ENCODE data around the gene RHNO1. TPM values are rescaled to one million over a fixed set of nuclear protein-coding genes. Genes with fewer than 3 reads are reported as not detected.

The RHNO1 gene
- total and polyA plus RNA-seq, 2 donors (not counting 3 experiments of a cell fraction or from before 2014, with no cell fraction given): 33.8 to 35.2 TPM

DNA sequence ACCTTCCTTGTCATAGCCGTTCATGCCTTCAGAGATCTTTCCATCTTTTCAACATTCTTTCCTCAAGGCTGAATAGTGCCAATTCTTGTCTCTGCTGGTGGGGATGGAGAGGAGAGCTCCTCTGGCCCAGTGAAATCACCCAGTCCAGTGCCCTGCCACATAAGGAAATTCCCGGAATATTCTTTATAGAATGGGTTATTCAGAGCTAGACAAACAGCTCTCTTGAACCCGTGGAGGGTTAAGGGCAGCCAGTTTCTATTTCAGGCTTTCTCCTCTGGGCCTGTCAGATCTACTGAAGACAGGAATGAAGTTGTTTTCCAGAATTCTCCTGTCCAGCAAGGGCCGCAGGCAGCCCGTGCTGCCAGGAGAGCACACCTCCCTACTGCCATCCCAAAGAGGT, 34.1 kb upstream of the RHNO1 start:
- no peak overlapping the region for H3K4me2 ChIP-seq (ENCODE audit: insufficient read depth, low read length)
- FAIRE-seq (no peak), DNase-seq (ENCODE audit: low read depth, low spot score) (no peak)
- no peaks in the 10 kb centered on the region for H3K27me3 ChIP-seq (ENCODE audit: control insufficient read depth in 2 of 2, insufficient read depth in 2 of 2, low read length in 2 of 2)
- dilution Hi-C loops (cut with MboI; ENCODE audit: extremely low pct_ligation_motif_present, low sequenced_read_pairs) (no loop called here), intact Hi-C loops (cut with micrococcal nuclease) (no loop called here)
- CTCF ChIA-PET: interaction anchor here (1.0 to 1.8 kb wide), 3 partner anchors 11 to 199 kb away, joined by 3 to 16 read pairs (median 4); no protein-coding TSS in a partner anchor
- H3K9me1 ChIP-seq (replicated peaks; ENCODE audit: control insufficient read depth, extremely low read depth, insufficient read depth, low read length): no peaks in the 10 kb centered on the region
- H3K4me1 ChIP-seq (ENCODE audit: control insufficient read depth, extremely low read depth, insufficient read depth, low read length): peaks cover 19% of the 10 kb centered on the region
- H3K9me3 ChIP-seq (replicated peaks; ENCODE audit: control insufficient read depth, insufficient read depth, low read length): no peaks in the 10 kb centered on the region
- POLR2A ChIA-PET: no interaction called here
- no peak overlapping the region for H3K9ac ChIP-seq (replicated peaks; ENCODE audit: extremely low read depth, insufficient read depth, low read length)
- H3K36me3 ChIP-seq (ENCODE audit: control insufficient read depth in 2 of 2, extremely low read depth in 1 of 2, insufficient read depth in 2 of 2, low read length in 2 of 2): no peaks in the 10 kb centered on the region
- H2AFZ ChIP-seq (ENCODE audit: low read depth, low read length): no peak overlapping the region
- H4K20me1 ChIP-seq (replicated peaks; ENCODE audit: control insufficient read depth, extremely low read depth, insufficient read depth, low read length): no peaks in the 10 kb centered on the region
- H3K27ac ChIP-seq (ENCODE audit: insufficient read depth, low read depth, low read length): no peak overlapping the region
- H3K4me3 ChIP-seq (replicated peaks in 1 of 3; ENCODE audit: insufficient read depth in 1 of 3, low read depth in 1 of 3, low read length in 3 of 3): no peak overlapping the region
- no TSS peak for BruUV-seq (replicated peaks)
- no peak for TF ChIP-seq MAX (IDR thresholded peaks at IDR 0.05; ENCODE audit: insufficient read depth, insufficient read length)
- no peak for TF ChIP-seq POLR2AphosphoS5 (IDR thresholded peaks at IDR 0.05; ENCODE audit: insufficient read depth, low read depth, low read length)
- no peak for TF ChIP-seq EZH2 (IDR thresholded peaks at IDR 0.05; ENCODE audit: borderline replicate concordance, low read depth, low read length, severe bottlenecking)
- no peak for TF ChIP-seq JUN (IDR thresholded peaks at IDR 0.05; ENCODE audit: borderline replicate concordance, insufficient read depth, insufficient read length, low read depth)
- no peak for TF ChIP-seq FOS (IDR thresholded peaks at IDR 0.05; ENCODE audit: borderline replicate concordance, insufficient read depth, low read length)
- TF ChIP-seq GATA2 (IDR thresholded peaks at IDR 0.05; ENCODE audit: insufficient read depth, insufficient read length, low read depth, low read length): no peak
- no peak for TF ChIP-seq POLR2A (IDR thresholded peaks at IDR 0.05; ENCODE audit: low read depth, low read length)
- TF ChIP-seq MYC (IDR thresholded peaks at IDR 0.05; ENCODE audit: low read depth, low read length): no peak
- TF ChIP-seq, protein P1, sequence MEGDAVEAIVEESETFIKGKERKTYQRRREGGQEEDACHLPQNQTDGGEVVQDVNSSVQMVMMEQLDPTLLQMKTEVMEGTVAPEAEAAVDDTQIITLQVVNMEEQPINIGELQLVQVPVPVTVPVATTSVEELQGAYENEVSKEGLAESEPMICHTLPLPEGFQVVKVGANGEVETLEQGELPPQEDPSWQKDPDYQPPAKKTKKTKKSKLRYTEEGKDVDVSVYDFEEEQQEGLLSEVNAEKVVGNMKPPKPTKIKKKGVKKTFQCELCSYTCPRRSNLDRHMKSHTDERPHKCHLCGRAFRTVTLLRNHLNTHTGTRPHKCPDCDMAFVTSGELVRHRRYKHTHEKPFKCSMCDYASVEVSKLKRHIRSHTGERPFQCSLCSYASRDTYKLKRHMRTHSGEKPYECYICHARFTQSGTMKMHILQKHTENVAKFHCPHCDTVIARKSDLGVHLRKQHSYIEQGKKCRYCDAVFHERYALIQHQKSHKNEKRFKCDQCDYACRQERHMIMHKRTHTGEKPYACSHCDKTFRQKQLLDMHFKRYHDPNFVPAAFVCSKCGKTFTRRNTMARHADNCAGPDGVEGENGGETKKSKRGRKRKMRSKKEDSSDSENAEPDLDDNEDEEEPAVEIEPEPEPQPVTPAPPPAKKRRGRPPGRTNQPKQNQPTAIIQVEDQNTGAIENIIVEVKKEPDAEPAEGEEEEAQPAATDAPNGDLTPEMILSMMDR (IDR thresholded peaks at IDR 0.05; ENCODE audit: extremely low read depth in 1 of 2, insufficient read depth in 1 of 2, low read depth in 1 of 2, low read length in 2 of 2): no peak
- no peaks in the 10 kb centered on the region for H3K79me2 ChIP-seq (ENCODE audit: control insufficient read depth, insufficient read depth, low read length)

All from endothelial cell of umbilical vein (primary cell).